ENCODE data around the gene LRIF1.

DNA sequence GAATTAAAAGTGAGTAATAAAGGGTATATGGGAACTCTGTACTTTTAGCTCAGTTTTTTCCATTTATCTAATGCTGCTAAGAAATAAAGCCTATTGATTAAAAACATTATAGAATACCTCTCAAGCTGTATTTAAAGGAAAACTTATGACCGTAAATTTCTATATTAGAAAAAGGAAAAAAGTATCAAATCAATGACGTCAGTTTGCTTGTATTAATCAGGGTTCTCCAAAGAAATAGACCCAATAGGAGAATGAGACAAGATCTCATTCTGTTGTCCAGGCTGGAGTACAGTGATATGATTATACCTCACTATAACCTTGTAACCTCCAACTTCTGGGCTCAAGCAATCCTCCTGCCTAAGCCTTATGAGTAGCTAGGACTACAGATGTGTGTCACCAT lies 15.4 kb upstream of the LRIF1 start:
- TF ChIP-seq CTCF (IDR thresholded peaks at IDR 0.05 in 8 of 11, conservative IDR thresholded peaks at IDR 0.05 in 3 of 11) (no peak), POLR2A (IDR thresholded peaks at IDR 0.05) (no peak), POLR2AphosphoS5 (IDR thresholded peaks at IDR 0.05) (no peak)

Data from spleen (tissue), 7 donors.